Stomach (tissue), 9 donors: ENCODE results near the gene SND1. TPM values are rescaled to one million over a fixed set of nuclear protein-coding genes. Genes with fewer than 3 reads are reported as not detected.

Experiments
- DNase-seq, 2 donors: peaks; one replicate each; pipeline versions ENCODE4 v3.0.0 to v3.0.0-alpha.2; 2013 to 2019
- H3K27ac ChIP-seq, 5 donors: fragments of 200-600 bp in 4 of 5; sonication (generic) in 4 of 5; one replicate each; pipeline ENCODE4 v1.5.1; 2013 to 2019; ENCODE audit warnings: mild to moderate bottlenecking in 1 of 5, moderate library complexity in 1 of 5
- H3K27me3 ChIP-seq, 3 donors: fragments of 200-600 bp; sonication (generic); one replicate each; pipeline ENCODE4 v1.5.1; 2017 to 2019; ENCODE audit warnings: mixed run types in 1 of 3
- H3K36me3 ChIP-seq, 4 donors: fragments of 200-600 bp; sonication (generic); 1 replicate in 3 of 4; 2 replicates in 1 of 4; pipeline ENCODE4 v1.5.1; 2016 to 2019
- H3K4me1 ChIP-seq, 4 donors: fragments of 200-600 bp; sonication (generic); one replicate each; pipeline ENCODE4 v1.5.1; 2016 to 2019
- H3K4me3 ChIP-seq, 4 donors: fragments of 200-600 bp; sonication (generic) in 3 of 4; one replicate each; pipeline ENCODE4 v1.5.1; 2016 to 2019; ENCODE audit warnings: mild to moderate bottlenecking in 1 of 4
- H3K9me3 ChIP-seq, 4 donors: fragments of 200-600 bp; sonication (generic); one replicate each; pipeline ENCODE4 v1.5.1; 2016 to 2019
- EP300 ChIP-seq: sonication (generic); formaldehyde crosslinking; IDR thresholded peaks from one replicate; pipeline ENCODE4 v1.6.1; 2017; ENCODE audit warnings: antibody characterized with exemption
- POLR2A ChIP-seq, 4 donors: fragments of 450-650 bp; IDR thresholded peaks; one replicate each; pipeline ENCODE4 v1.6.1; 2016; ENCODE audit warnings: antibody characterized with exemption in 4 of 4, control low read depth in 2 of 4, mild to moderate bottlenecking in 1 of 4, moderate library complexity in 1 of 4
- POLR2AphosphoS5 ChIP-seq, 3 donors: sonication (generic); formaldehyde crosslinking; IDR thresholded peaks; one replicate each; pipeline ENCODE4 v1.6.1; 2016; ENCODE audit warnings: antibody characterized with exemption in 3 of 3
- WGBS, 5 donors: extraction: QIAGEN DNeasy Blood & Tissue Kit in 3 of 5; methylation state at CpG; one replicate each; pipeline versions ENCODE4 v1.1.5 to v1.1.7; 2013 to 2018; 5-methylcytosine and 5-hydroxymethylcytosine counted together
- intact Hi-C: fragments of 100-400 bp; cut with DNase I; formaldehyde crosslinking; loops from one replicate; pipeline ENCODE4 v1.15.1; 2023; ENCODE audit warnings: low total_unique reads
- polyA plus RNA-seq, 3 donors: library from polyadenylated mRNA; stranded (reverse); fragments of 200-250 nt; gene quantifications; one replicate each; pipeline ENCODE4 v1.2.3, GENCODE V29; 2013
- total RNA-seq, 5 donors: library from RNA; depleted of rRNA; stranded (reverse); fragments of >200 nt; gene quantifications; one replicate each; pipeline versions ENCODE4 v1.1.0 to v1.2.3, GENCODE V29; 2014 to 2016
- TF ChIP-seq, protein P1 (sequence below), 7 experiments: fragments of 450-650 bp in 4 of 7; fragments of 200-600 bp in 3 of 7; sonication (generic) in 3 of 7; IDR thresholded peaks; one replicate each; pipeline ENCODE4 v1.5.1; 2016 to 2019; ENCODE audit warnings: antibody characterized with exemption in 7 of 7, control low read depth in 2 of 7, mild to moderate bottlenecking in 1 of 7
- donor health status: healthy with polysubstance abuse.
- donor health status: Bipolar disorder and iron deficiency.
- donor health status: healthy.

SND1 gene
- total and polyA plus RNA-seq, 8 donors = 63.3 to 799 (median 126) TPM

DNA sequence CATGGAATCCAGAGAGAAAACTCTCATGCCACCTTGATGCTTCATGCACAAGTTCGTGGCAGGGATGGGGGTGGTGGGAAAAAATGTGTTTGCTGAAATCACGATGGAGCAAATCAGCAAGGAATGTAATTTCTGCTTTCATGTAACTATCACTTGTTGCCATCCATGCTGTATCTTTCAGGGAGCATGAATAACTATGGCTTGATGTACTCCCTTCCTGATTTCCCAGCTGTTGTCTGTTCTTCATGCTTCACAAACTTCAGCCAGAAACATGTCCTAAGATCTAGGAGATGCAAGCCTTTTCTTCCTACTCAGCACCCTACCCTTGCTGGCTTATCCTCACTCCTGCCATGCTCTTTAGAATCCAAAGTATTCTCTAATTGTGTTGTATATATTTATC lies 315.3 kb downstream of the SND1 start:
- 86 to 95% (median 90%) methylated on average over 2 of the region's 2 CpGs for WGBS, 5 donors
- no peaks in the 10 kb centered on the region for H3K27me3 ChIP-seq
- no peak overlapping the region for H3K4me3 ChIP-seq
- TF ChIP-seq POLR2AphosphoS5 (IDR thresholded peaks at IDR 0.05) (no peak), POLR2A (IDR thresholded peaks at IDR 0.05) (no peak), EP300 (no peak)
- TF ChIP-seq, protein P1, sequence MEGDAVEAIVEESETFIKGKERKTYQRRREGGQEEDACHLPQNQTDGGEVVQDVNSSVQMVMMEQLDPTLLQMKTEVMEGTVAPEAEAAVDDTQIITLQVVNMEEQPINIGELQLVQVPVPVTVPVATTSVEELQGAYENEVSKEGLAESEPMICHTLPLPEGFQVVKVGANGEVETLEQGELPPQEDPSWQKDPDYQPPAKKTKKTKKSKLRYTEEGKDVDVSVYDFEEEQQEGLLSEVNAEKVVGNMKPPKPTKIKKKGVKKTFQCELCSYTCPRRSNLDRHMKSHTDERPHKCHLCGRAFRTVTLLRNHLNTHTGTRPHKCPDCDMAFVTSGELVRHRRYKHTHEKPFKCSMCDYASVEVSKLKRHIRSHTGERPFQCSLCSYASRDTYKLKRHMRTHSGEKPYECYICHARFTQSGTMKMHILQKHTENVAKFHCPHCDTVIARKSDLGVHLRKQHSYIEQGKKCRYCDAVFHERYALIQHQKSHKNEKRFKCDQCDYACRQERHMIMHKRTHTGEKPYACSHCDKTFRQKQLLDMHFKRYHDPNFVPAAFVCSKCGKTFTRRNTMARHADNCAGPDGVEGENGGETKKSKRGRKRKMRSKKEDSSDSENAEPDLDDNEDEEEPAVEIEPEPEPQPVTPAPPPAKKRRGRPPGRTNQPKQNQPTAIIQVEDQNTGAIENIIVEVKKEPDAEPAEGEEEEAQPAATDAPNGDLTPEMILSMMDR (IDR thresholded peaks at IDR 0.05) = no peak
- intact Hi-C loops = no loop called here
- H3K36me3 ChIP-seq = no peaks in the 10 kb centered on the region
- peaks cover 0 to 3% (median under 1%) of the 10 kb centered on the region in 4 donors for H3K4me1 ChIP-seq
- H3K27ac ChIP-seq = no peak overlapping the region
- DNase-seq = no peak
- H3K9me3 ChIP-seq = no peaks in the 10 kb centered on the region

DNA sequence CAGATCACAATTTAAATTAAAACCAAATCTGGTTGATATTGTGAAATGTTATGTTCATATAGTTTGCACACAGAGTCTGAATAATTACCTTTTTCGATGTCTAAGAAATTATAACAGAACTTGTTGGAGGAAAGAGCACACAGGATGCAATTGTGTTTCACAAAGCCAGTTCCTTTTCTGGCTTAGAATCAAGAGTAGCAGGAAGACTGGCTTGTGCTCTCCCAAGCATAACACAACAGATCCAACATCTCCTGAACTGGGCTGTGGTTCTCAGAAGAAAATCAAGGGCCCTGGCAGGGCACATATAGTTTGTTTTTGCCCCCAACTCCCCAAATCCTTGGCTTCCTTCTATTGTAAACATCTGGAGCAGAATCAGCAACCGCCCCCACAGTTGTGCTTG lies 316.6 kb downstream of the SND1 start:
- no peak for TF ChIP-seq POLR2A (IDR thresholded peaks at IDR 0.05)
- TF ChIP-seq, protein P1 (IDR thresholded peaks at IDR 0.05) = no peak
- no peak for TF ChIP-seq POLR2AphosphoS5 (IDR thresholded peaks at IDR 0.05)
- TF ChIP-seq EP300 = no peak
- intact Hi-C loops = no loop called here
- DNase-seq = no peak
- Histone ChIP-seq H3K36me3 (no peaks in the 10 kb centered on the region), H3K27me3 (no peaks in the 10 kb centered on the region), H3K4me1 (no peaks in the 10 kb centered on the region), H3K27ac (no peak overlapping the region), H3K4me3 (no peak overlapping the region), H3K9me3 (no peaks in the 10 kb centered on the region)
- WGBS, 5 donors = 77 to 91% (median 81%) methylated on average over 2 of the region's 2 CpGs

DNA sequence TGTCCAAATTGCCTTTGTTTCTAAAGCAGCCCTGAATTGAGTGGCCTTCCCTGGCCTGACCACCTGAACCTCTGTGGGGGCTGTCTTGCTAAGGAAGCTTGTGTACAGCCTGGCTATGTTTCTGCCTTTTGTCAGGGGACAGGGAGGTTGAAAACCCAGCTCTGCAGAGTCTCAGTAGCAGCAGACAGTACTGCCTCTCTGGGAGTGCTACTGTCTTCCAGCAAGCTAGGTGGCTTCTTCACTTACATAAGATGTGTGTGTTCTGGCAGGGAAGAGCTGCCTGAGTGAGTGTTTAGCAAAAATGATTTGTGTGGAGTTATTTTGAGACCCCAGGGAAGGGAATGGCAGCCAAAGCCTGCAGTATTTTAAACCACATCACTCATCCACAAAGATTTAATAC lies 321.8 kb downstream of the SND1 start:
- H3K9me3 ChIP-seq = peaks cover 0 to 9% (median 2%) of the 10 kb centered on the region in 4 donors
- TF ChIP-seq, protein P1 (IDR thresholded peaks at IDR 0.05) = no peak
- TF ChIP-seq POLR2AphosphoS5 (IDR thresholded peaks at IDR 0.05) (no peak), EP300 (no peak), POLR2A (IDR thresholded peaks at IDR 0.05) (no peak)
- H3K27me3 ChIP-seq = no peaks in the 10 kb centered on the region
- H3K4me3 ChIP-seq = no peak overlapping the region
- peaks cover 6 to 16% (median 11%) of the 10 kb centered on the region in 4 donors for H3K4me1 ChIP-seq
- intact Hi-C loops = no loop called here
- H3K27ac ChIP-seq = no peak overlapping the region
- H3K36me3 ChIP-seq = peaks cover 0 to 18% (median 11%) of the 10 kb centered on the region in 4 donors
- peak in 1 of 2 donors; percentile 36 for DNase-seq

DNA sequence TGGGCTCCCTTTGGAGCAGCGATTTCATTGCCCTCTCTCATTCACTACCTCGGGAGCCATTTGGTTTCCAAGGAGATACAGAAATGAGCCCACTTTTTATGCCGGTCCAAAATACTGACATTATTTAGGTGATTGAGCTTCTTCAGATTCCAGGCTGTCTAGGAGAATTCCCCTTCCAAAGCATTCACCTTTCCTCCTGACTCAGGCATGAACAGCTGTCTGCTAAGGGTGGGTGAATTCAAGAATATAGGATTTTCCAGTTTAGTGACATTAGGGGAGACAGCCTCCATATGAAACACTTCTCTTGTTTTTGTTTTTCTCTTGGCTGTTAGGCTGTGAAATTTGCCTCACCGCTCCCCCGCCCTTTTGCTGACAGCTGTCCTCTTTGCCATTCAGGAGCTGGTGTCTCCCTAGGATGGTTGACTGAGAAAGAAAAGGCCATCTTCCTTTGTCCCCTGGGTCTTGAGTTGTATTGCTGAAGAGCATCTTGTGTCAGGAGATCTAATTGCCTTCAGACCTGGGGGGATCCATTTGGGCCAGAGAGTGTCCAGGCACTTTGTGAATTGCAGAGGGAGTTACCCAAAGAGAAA lies 322.5 kb downstream of the SND1 start:
- TF ChIP-seq POLR2A (IDR thresholded peaks at IDR 0.05) (no peak), POLR2AphosphoS5 (IDR thresholded peaks at IDR 0.05) (no peak), EP300 (no peak)
- TF ChIP-seq, protein P1 (IDR thresholded peaks at IDR 0.05) = no peak
- intact Hi-C loops = no loop called here
- 90 to 97% (median 92%) methylated on average over 5 of the region's 5 CpGs for WGBS, 5 donors

More for the DNA sequence above, 322.5 kb downstream of the SND1 start:
- Histone ChIP-seq H3K9me3 (peaks cover 0 to 15% (median 5%) of the 10 kb centered on the region in 4 donors), H3K4me3 (no peak overlapping the region), H3K36me3 (peaks cover 0 to 20% (median 13%) of the 10 kb centered on the region in 4 donors), H3K27me3 (no peaks in the 10 kb centered on the region), H3K27ac (no peak overlapping the region), H3K4me1 (peaks cover 6 to 16% (median 11%) of the 10 kb centered on the region in 4 donors)
- DNase-seq = no peak
